VCaP (cell line): ENCODE data around the gene TRIM6.

ENCODE experiments used
- H3K27ac ChIP-seq: fragments of 450-650 bp; 2 replicates; pipeline ENCODE4 v1.5.1; 2017
- TF ChIP-seq, protein P1 (sequence below): fragments of 450-650 bp; conservative IDR thresholded peaks from 2 replicates; pipeline ENCODE4 v1.5.1; 2017; ENCODE audit warnings: mild to moderate bottlenecking, moderate library complexity

The TRIM6 gene

DNA sequence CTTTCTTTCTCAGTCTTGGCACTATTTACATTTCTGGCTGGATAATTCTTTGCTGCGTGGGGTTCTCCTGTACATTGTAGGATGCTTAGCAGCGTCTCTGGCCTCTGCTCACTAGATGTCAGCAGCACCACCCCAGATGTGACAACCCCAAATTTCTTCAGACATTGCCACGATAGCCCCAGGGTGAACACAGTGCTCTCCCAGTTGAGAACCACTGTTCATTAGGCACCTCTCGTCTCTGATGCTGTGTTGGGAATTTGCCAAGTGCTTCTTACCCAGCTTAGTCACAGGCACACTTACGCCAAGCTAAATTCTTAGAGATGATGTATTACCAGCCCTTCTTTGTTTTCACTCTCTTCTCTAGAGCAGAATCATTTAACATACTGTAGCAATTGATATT, 9.4 kb downstream of the TRIM6 start:
- H3K27ac ChIP-seq = no peak overlapping the region

DNA sequence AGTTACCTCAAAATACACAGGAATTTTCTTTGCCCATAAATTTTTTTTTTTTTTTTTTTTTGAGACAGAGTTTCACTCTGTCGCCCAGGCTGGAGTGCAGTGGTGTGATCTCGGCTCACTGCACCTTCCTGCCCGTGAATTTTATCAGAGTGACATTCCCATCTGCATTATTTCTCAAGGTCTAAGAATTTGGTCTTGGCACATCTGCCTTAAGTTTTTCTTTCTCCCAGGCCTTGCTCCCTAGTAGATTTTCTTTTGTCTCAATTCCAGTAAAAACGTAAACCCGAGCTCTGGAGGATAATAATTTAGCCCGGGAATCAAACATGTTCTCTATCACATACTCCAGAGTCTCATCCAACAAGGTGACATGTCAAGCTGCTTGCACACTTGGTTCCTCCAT, 12.4 kb downstream of the TRIM6 start:
- TF ChIP-seq, protein P1, sequence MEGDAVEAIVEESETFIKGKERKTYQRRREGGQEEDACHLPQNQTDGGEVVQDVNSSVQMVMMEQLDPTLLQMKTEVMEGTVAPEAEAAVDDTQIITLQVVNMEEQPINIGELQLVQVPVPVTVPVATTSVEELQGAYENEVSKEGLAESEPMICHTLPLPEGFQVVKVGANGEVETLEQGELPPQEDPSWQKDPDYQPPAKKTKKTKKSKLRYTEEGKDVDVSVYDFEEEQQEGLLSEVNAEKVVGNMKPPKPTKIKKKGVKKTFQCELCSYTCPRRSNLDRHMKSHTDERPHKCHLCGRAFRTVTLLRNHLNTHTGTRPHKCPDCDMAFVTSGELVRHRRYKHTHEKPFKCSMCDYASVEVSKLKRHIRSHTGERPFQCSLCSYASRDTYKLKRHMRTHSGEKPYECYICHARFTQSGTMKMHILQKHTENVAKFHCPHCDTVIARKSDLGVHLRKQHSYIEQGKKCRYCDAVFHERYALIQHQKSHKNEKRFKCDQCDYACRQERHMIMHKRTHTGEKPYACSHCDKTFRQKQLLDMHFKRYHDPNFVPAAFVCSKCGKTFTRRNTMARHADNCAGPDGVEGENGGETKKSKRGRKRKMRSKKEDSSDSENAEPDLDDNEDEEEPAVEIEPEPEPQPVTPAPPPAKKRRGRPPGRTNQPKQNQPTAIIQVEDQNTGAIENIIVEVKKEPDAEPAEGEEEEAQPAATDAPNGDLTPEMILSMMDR = no peak
- no peak overlapping the region for H3K27ac ChIP-seq

More for the DNA sequence above, 9.4 kb downstream of the TRIM6 start:
- TF ChIP-seq, protein P1 = no peak

DNA sequence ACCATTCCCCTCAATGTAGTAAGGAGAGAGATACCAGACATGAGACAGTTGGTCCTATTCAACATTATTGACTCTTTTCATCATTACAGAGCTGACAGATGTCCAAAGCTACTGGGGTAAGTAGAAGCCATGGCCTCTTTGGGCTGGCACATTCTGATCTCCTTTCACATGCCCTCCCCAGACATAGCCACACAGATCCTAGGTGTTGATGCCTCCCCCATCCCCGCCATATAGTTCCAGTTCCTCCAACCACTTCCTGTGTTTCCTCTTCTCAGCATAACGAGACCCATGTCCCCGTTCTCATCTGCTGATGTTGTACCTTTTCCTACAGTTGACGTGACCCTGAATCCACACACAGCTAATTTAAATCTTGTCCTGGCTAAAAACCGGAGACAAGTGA, 14.0 kb downstream of the TRIM6 start:
- TF ChIP-seq, protein P1 = no peak
- H3K27ac ChIP-seq = no peak overlapping the region

DNA sequence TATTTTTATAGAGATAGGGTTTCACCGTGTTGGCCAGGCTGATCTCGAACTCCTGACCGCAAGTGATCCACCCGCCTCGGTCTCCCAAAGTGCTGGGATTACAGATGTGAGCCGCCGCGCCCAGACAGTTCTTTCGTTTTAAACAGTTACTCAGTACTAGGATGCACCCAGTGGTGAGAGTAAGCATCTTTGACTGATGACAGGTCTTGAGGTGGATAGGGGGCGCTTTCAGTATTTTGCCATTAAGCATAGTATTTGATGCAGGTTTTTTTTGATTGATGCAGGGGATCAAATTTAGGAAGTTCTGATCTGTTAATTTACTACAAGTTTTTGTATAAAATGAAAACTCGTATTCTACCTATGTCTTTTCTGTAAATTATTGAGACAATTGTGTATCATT, 15.2 kb downstream of the TRIM6 start:
- H3K27ac ChIP-seq = no peak overlapping the region
- TF ChIP-seq, protein P1 = no peak

DNA sequence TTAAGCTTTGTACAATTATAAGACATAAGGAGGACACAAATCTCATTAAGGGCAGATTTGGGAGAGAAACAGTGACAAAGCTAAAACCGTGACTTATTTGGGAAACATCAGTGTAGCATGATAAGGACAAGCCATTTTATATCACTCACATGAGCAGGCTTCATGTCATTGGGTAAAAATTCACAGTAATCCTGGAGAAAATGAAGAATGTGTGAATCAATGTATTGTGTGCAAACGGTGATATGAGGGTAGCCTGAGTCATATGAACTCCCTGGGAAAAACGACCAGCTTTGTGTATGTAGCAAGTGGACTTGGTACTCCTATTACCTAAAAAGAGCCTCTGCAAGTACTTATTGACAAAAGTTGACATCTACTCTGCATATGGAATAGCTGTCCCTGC, 22.4 kb downstream of the TRIM6 start:
- TF ChIP-seq, protein P1 = no peak
- H3K27ac ChIP-seq = no peak overlapping the region

DNA sequence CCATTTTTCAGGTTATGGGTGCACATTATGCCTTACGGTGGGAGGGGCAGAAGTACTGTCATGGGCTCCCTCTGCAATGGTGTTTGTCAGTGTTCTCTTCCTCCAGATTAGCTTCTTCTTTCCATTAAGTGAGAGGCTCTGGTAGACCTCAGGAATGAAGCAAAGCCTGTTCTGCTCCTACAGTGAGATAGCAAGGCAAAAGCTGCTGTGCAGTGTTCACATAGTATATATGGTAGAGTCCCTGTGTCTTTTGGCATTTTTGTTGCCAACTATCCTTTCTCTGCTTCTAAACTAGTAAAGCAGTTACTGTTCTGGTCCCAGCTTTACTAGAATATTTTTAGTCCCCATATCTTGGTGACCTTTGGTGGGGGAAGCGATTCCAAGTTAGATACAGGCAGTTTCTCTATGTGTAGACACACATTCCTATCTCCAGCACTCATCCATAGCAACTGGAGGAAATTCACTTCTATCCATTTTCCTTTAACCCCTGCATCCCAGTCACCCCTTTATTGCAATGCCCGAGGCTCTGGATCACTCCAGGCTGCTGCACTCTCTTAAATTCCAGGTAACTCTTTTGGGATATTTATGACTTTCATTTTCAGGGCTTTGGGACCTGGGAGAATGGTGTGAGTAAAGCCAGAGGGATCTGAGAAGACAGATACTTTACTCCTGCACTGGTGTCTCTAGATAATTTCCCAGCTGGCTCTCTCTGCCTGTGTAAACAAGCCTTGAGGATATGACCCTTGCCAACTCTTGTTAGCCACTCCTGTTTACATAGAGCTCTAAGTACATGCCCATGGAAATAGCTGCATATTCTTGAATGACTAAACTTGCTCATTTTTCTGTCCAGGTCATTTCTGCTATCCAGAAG, 24.4 kb downstream of the TRIM6 start:
- no peak overlapping the region for H3K27ac ChIP-seq
- TF ChIP-seq, protein P1 = no peak

DNA sequence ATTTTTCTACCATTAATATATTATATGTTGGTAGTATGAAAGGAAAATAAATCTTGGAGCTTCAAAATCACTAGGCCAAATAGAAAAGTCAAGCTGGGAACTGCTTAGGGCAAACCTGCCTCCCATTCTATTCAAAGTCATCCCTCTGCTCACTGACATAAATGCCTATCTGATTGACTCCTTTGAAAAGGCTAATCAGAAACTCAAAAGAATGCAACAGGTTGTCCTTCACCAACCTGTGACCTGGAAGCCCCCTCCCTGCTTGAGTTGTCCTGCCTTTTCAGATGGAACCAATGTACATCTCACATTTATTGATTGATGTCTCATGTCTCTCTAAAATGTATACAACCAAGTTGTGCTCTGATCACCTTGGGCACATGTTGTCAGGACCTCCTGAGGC, 25.1 kb downstream of the TRIM6 start:
- H3K27ac ChIP-seq = no peak overlapping the region
- TF ChIP-seq, protein P1 = no peak
